HCT116 (cell line): ENCODE measurements around the gene HIC1.

Experiments
- CTCF ChIP-seq, 3 experiments: fragments of 200-600 bp in 1 of 3; sonication (generic) in 1 of 3; IDR thresholded peaks in 2 of 3; conservative IDR thresholded peaks in 1 of 3; 2 replicates each; pipeline ENCODE4 v1.5.1; 2012 to 2017; ENCODE audit warnings: low read depth in 2 of 3, low read length in 2 of 3, antibody characterized with exemption in 1 of 3, borderline replicate concordance in 1 of 3, control low read depth in 1 of 3, mild to moderate bottlenecking in 1 of 3, mixed read lengths in 1 of 3, mixed run types in 1 of 3, moderate library complexity in 1 of 3; ENCODE audit not compliant: insufficient read depth in 1 of 3
- MAX ChIP-seq: IDR thresholded peaks from 2 replicates; pipeline ENCODE4 v1.6.1; 2012
- REST ChIP-seq: IDR thresholded peaks from 2 replicates; pipeline ENCODE4 v1.6.1; 2012; ENCODE audit warnings: low read depth

- TF ChIP-seq CTCF (IDR thresholded peaks at IDR 0.05 in 2 of 3, conservative IDR thresholded peaks at IDR 0.05 in 1 of 3; ENCODE audit: borderline replicate concordance in 1 of 3, insufficient read depth in 1 of 3, low read depth in 2 of 3, low read length in 2 of 3): no peak
- no peak for TF ChIP-seq REST
- no peak for TF ChIP-seq MAX
These were observed 34.1 kb downstream of the HIC1 start for GRCh38 chr17:2089021-2089422.
